HepG2 (cell line): Measurements from ENCODE around the gene CST3. TPM values are rescaled to one million over a fixed set of nuclear protein-coding genes. Genes with fewer than 3 reads are reported as not detected.

Experiments
- CAMTA2 ChIP-seq: sonication (generic); formaldehyde crosslinking; IDR thresholded peaks from 2 replicates; pipeline ENCODE4 v1.4.0; 2020; ENCODE audit warnings: mild to moderate bottlenecking, missing genetic modification reagents, borderline replicate concordance
- CENPT ChIP-seq: sonication (generic); formaldehyde crosslinking; IDR thresholded peaks from 2 replicates; pipeline ENCODE4 v1.8.0; 2022; ENCODE audit warnings: low read depth, mild to moderate bottlenecking, moderate library complexity, missing genetic modification reagents
- GTF3A ChIP-seq: sonication (generic); formaldehyde crosslinking; conservative IDR thresholded peaks from 2 replicates; pipeline ENCODE4 v1.4.0; 2020; ENCODE audit warnings: mild to moderate bottlenecking, missing genetic modification reagents
- HNF4A ChIP-seq: sonication (generic); formaldehyde crosslinking; IDR thresholded peaks from 2 replicates; pipeline ENCODE4 v1.4.0; 2020; ENCODE audit warnings: missing genetic modification reagents
- HNRNPL ChIP-seq: fragments of 200-400 bp; formaldehyde crosslinking; IDR thresholded peaks from 2 replicates; pipeline ENCODE4 v1.6.1; 2017; ENCODE audit warnings: mild to moderate bottlenecking, low read depth, low read length
- JUNB ChIP-seq: sonication (generic); formaldehyde crosslinking; IDR thresholded peaks from 2 replicates; pipeline ENCODE4 v1.8.0; 2022; ENCODE audit warnings: missing genetic modification reagents, mild to moderate bottlenecking, borderline replicate concordance
- MEIS2 ChIP-seq: sonication (generic); formaldehyde crosslinking; IDR thresholded peaks from 2 replicates; pipeline ENCODE4 v1.9.0; 2021; ENCODE audit warnings: mild to moderate bottlenecking, missing genetic modification reagents
- MTF2 ChIP-seq: sonication (generic); formaldehyde crosslinking; IDR thresholded peaks from 2 replicates; pipeline ENCODE4 v1.5.0; 2020; ENCODE audit warnings: missing genetic modification reagents, borderline replicate concordance
- SMARCC2 ChIP-seq: fragments of 450-650 bp; IDR thresholded peaks from 2 replicates; pipeline ENCODE4 v1.6.1; 2017; ENCODE audit warnings: antibody characterized with exemption, mild to moderate bottlenecking
- SOX6 ChIP-seq, 2 experiments: fragments of 450-650 bp in 1 of 2; sonication (generic) in 1 of 2; formaldehyde crosslinking in 1 of 2; IDR thresholded peaks; 2 replicates each; pipeline versions ENCODE4 v1.4.0 to v1.6.1; 2017 to 2020; ENCODE audit warnings: antibody characterized with exemption in 1 of 2, mild to moderate bottlenecking in 1 of 2, missing genetic modification reagents in 1 of 2
- SPEN ChIP-seq: sonication (generic); formaldehyde crosslinking; IDR thresholded peaks from 2 replicates; pipeline ENCODE4 v1.5.1; 2020; ENCODE audit warnings: low read depth, mild to moderate bottlenecking, missing genetic modification reagents
- ZBTB3 ChIP-seq: sonication (generic); formaldehyde crosslinking; IDR thresholded peaks from 2 replicates; pipeline ENCODE4 v1.4.0; 2020; ENCODE audit warnings: low read depth, mild to moderate bottlenecking, moderate library complexity, missing genetic modification reagents, borderline replicate concordance
- ZBTB38 ChIP-seq: sonication (generic); formaldehyde crosslinking; IDR thresholded peaks from 2 replicates; pipeline ENCODE4 v1.5.1; 2020; ENCODE audit warnings: mild to moderate bottlenecking, missing genetic modification reagents
- ZBTB4 ChIP-seq: sonication (generic); formaldehyde crosslinking; IDR thresholded peaks from 2 replicates; pipeline ENCODE4 v1.4.0; 2020; ENCODE audit warnings: missing genetic modification reagents, mild to moderate bottlenecking, borderline replicate concordance
- ZNF263 ChIP-seq: sonication (generic); formaldehyde crosslinking; IDR thresholded peaks from 2 replicates; pipeline ENCODE4 v1.4.0; 2020; ENCODE audit warnings: missing genetic modification reagents
- ZNF530 ChIP-seq: sonication (generic); formaldehyde crosslinking; IDR thresholded peaks from 2 replicates; pipeline ENCODE4 v1.5.0; 2020; ENCODE audit warnings: low read depth, mild to moderate bottlenecking, missing genetic modification reagents
- ZNF547 ChIP-seq: sonication (generic); formaldehyde crosslinking; IDR thresholded peaks from 2 replicates; pipeline ENCODE4 v1.5.1; 2020; ENCODE audit warnings: mild to moderate bottlenecking, missing genetic modification reagents
- ZNF564 ChIP-seq: sonication (generic); formaldehyde crosslinking; IDR thresholded peaks from 2 replicates; pipeline ENCODE4 v1.8.1; 2023; ENCODE audit warnings: mild to moderate bottlenecking, missing genetic modification reagents
- ZNF780A ChIP-seq: sonication (generic); formaldehyde crosslinking; IDR thresholded peaks from 2 replicates; pipeline ENCODE4 v1.8.0; 2022; ENCODE audit warnings: mild to moderate bottlenecking, missing genetic modification reagents, moderate library complexity
- ZSCAN31 ChIP-seq: sonication (generic); formaldehyde crosslinking; IDR thresholded peaks from 2 replicates; pipeline ENCODE4 v1.5.0; 2020; ENCODE audit warnings: low read depth, mild to moderate bottlenecking, missing genetic modification reagents
- polyA plus RNA-seq, 8 experiments: library from polyadenylated mRNA; depleted of rRNA in 3 of 8; stranded (reverse) in 7 of 8; unstranded in 1 of 8; fragments of >200 nt; fragmentation: Illumina TruSeq in 4 of 8; extraction: Trizol in 4 of 8; gene quantifications; 2 replicates each; pipeline versions ENCODE4 v1.2.1 to v1.2.3, GENCODE V29; 2011 to 2016; ENCODE audit warnings: low read depth in 4 of 8, missing spikeins in 1 of 8, mixed read lengths in 1 of 8; ENCODE audit not compliant: insufficient read depth in 1 of 8
- total RNA-seq, 5 experiments: library from RNA; depleted of rRNA; stranded (reverse); fragments of >200 nt; fragmentation: Illumina TruSeq; extraction: Trizol; gene quantifications; 2 replicates each; pipeline ENCODE4 v1.2.3, GENCODE V29; 2016; ENCODE audit warnings: low read depth in 1 of 5
- TF ChIP-seq, protein P1 (sequence below): sonication (generic); formaldehyde crosslinking; IDR thresholded peaks from 2 replicates; pipeline ENCODE4 v1.8.0; 2022; ENCODE audit warnings: missing genetic modification reagents, mild to moderate bottlenecking, borderline replicate concordance
- TF ChIP-seq, protein P2 (sequence below): sonication (generic); formaldehyde crosslinking; IDR thresholded peaks from 2 replicates; pipeline ENCODE4 v1.9.0; 2022; ENCODE audit warnings: missing genetic modification reagents, mild to moderate bottlenecking, borderline replicate concordance
- TF ChIP-seq, protein P3 (sequence below): sonication (generic); formaldehyde crosslinking; IDR thresholded peaks from 2 replicates; pipeline ENCODE4 v1.5.0; 2020; ENCODE audit warnings: missing genetic modification reagents

The CST3 gene
- total and polyA plus RNA-seq, 2 of the 13 experiments (the other 11 are each of a cell fraction or from before 2014, with no cell fraction given): 690 to 1,005 TPM

- TF ChIP-seq ZBTB4: 0 out of 2 replicates have a peak, but pooled peaks have one; percentile 55
- TF ChIP-seq MTF2 (CRISPR knock-in tag): no peak
- TF ChIP-seq JUNB: peak; percentile 75; the same call in 1 of the 2 replicates
- TF ChIP-seq ZNF530: no peak
- no peak for TF ChIP-seq ZNF547 (CRISPR knock-in tag)
- TF ChIP-seq, protein P1, sequence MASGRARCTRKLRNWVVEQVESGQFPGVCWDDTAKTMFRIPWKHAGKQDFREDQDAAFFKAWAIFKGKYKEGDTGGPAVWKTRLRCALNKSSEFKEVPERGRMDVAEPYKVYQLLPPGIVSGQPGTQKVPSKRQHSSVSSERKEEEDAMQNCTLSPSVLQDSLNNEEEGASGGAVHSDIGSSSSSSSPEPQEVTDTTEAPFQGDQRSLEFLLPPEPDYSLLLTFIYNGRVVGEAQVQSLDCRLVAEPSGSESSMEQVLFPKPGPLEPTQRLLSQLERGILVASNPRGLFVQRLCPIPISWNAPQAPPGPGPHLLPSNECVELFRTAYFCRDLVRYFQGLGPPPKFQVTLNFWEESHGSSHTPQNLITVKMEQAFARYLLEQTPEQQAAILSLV (CRISPR knock-in tag): no peak
- TF ChIP-seq ZSCAN31: no peak
- TF ChIP-seq ZNF564 (CRISPR knock-in tag): no peak
- no peak for TF ChIP-seq SMARCC2
- no peak for TF ChIP-seq CAMTA2
- 0 out of 2 replicates have a peak, but pooled peaks have one; percentile 32 for TF ChIP-seq HNF4A (CRISPR knock-in tag)
- no peak for TF ChIP-seq SOX6 (IDR thresholded peaks at IDR 0.05)
- TF ChIP-seq SOX6 (CRISPR knock-in tag; IDR thresholded peaks at IDR 0.05): no peak; the same call in 1 of the 2 replicates
- no peak for TF ChIP-seq MEIS2
- TF ChIP-seq ZNF263: no peak
- no peak for TF ChIP-seq ZBTB38
- TF ChIP-seq SPEN (CRISPR knock-in tag): no peak
- TF ChIP-seq, protein P2, sequence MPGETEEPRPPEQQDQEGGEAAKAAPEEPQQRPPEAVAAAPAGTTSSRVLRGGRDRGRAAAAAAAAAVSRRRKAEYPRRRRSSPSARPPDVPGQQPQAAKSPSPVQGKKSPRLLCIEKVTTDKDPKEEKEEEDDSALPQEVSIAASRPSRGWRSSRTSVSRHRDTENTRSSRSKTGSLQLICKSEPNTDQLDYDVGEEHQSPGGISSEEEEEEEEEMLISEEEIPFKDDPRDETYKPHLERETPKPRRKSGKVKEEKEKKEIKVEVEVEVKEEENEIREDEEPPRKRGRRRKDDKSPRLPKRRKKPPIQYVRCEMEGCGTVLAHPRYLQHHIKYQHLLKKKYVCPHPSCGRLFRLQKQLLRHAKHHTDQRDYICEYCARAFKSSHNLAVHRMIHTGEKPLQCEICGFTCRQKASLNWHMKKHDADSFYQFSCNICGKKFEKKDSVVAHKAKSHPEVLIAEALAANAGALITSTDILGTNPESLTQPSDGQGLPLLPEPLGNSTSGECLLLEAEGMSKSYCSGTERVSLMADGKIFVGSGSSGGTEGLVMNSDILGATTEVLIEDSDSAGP: peak; percentile 21
- 0 out of 2 replicates have a peak, but pooled peaks have one; percentile 54 for TF ChIP-seq ZNF780A
- TF ChIP-seq HNRNPL: peak; percentile 83
- TF ChIP-seq, protein P3, sequence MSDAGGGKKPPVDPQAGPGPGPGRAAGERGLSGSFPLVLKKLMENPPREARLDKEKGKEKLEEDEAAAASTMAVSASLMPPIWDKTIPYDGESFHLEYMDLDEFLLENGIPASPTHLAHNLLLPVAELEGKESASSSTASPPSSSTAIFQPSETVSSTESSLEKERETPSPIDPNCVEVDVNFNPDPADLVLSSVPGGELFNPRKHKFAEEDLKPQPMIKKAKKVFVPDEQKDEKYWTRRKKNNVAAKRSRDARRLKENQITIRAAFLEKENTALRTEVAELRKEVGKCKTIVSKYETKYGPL (CRISPR knock-in tag): no peak
- TF ChIP-seq ZBTB3 (CRISPR knock-in tag): no peak
- TF ChIP-seq GTF3A (CRISPR knock-in tag): no peak
- no peak for TF ChIP-seq CENPT (CRISPR knock-in tag)
These were observed 2.6 kb downstream of the CST3 start (continued) for GRCh38 chr20:23634985-23635767.
